SK-N-SH (cell line): ENCODE results near the gene RRP1B. TPM values are rescaled to one million over a fixed set of nuclear protein-coding genes. Genes with fewer than 3 reads are reported as not detected.
A peak's percentile ranks its signal among the peaks of the same experiment; 100 is the strongest.

ENCODE experiments used
- CTCF ChIA-PET: fragments of 300-600, 350-600 bp; formaldehyde crosslinking; extraction: SDS; loops from one replicate; lab custom pipeline; 2021; lab: Yijun Ruan, JAX
- POLR2A ChIA-PET: fragments of 350-600 bp; sonication (Branson Sonifier 250); formaldehyde crosslinking; extraction: SDS; loops from one replicate; lab custom pipeline; 2020; ENCODE audit warnings: antibody characterized with exemption, inconsistent platforms; lab: Yijun Ruan, JAX
- DNase-seq: peaks from one replicate; pipeline ENCODE4 v3.0.0; 2012
- H2AFZ ChIP-seq: fragments of 200-600 bp; sonication (generic); 2 replicates; pipeline ENCODE4 v1.8.1; 2016; ENCODE audit warnings: antibody characterized with exemption, mild to moderate bottlenecking, low read depth
- H3F3A ChIP-seq: fragments of 200-600 bp; sonication (generic); replicated peaks from 2 replicates; pipeline ENCODE3; 2016; ENCODE audit warnings: antibody characterized with exemption, mild to moderate bottlenecking; ENCODE audit not compliant: insufficient read depth
- H3K27ac ChIP-seq, 2 experiments: fragments of 200-500 bp in 1 of 2; fragments of 200-600 bp in 1 of 2; sonication (Bioruptor generic) in 1 of 2; sonication (generic), shearing (Covaris generic) in 1 of 2; 2 replicates each; pipeline versions ENCODE4 v1.5.1 to v1.6.1; 2014 to 2016; ENCODE audit warnings: low read depth in 2 of 2, inconsistent platforms in 1 of 2, low read length in 1 of 2, mild to moderate bottlenecking in 1 of 2, mixed read lengths in 1 of 2
- H3K27me3 ChIP-seq: fragments of 200-600 bp; sonication (generic), shearing (Covaris generic); 2 replicates; pipeline ENCODE4 v1.6.1; 2016; ENCODE audit warnings: mixed run types; ENCODE audit not compliant: insufficient read depth
- H3K36me3 ChIP-seq, 2 experiments: fragments of 200-500 bp in 1 of 2; fragments of 200-600 bp in 1 of 2; sonication (Bioruptor generic) in 1 of 2; sonication (generic) in 1 of 2; replicated peaks in 1 of 2; 2 replicates each; pipeline versions ENCODE3 to v1.5.1; 2014 to 2016; ENCODE audit warnings: low read length in 1 of 2, mild to moderate bottlenecking in 1 of 2; ENCODE audit not compliant: insufficient read depth in 2 of 2, control insufficient read depth in 1 of 2
- H3K4me1 ChIP-seq, 2 experiments: fragments of 200-500 bp in 1 of 2; fragments of 200-600 bp in 1 of 2; sonication (Bioruptor generic) in 1 of 2; sonication (generic), shearing (Covaris generic) in 1 of 2; 2 replicates each; pipeline versions ENCODE4 v1.5.1 to v1.6.1; 2014 to 2016; ENCODE audit warnings: low read depth in 1 of 2, low read length in 1 of 2, mixed run types in 1 of 2; ENCODE audit not compliant: insufficient read depth in 2 of 2, control insufficient read depth in 1 of 2
- H3K4me2 ChIP-seq: fragments of 200-600 bp; sonication (generic), shearing (Covaris generic); 2 replicates; pipeline ENCODE4 v1.6.1; 2017; ENCODE audit warnings: mixed run types
- H3K4me3 ChIP-seq, 2 experiments: fragments of 200-500 bp in 1 of 2; fragments of 200-600 bp in 1 of 2; sonication (Bioruptor generic) in 1 of 2; sonication (generic), shearing (Covaris generic) in 1 of 2; 2 replicates each; pipeline versions ENCODE4 v1.5.1 to v1.8.1; 2014 to 2016; ENCODE audit warnings: low read depth in 2 of 2, inconsistent platforms in 1 of 2, low read length in 1 of 2, mild to moderate bottlenecking in 1 of 2, mixed read lengths in 1 of 2, moderate library complexity in 1 of 2
- H3K79me2 ChIP-seq: fragments of 200-600 bp; sonication (generic); 2 replicates; pipeline ENCODE4 v1.8.1; 2017; ENCODE audit warnings: mild to moderate bottlenecking; ENCODE audit not compliant: insufficient read depth
- H3K9ac ChIP-seq: fragments of 200-600 bp; sonication (generic); 2 replicates; pipeline ENCODE4 v1.6.1; 2017; ENCODE audit warnings: mixed run types
- H3K9me2 ChIP-seq: fragments of 200-600 bp; sonication (generic); 2 replicates; pipeline ENCODE4 v1.6.1; 2017; ENCODE audit warnings: mixed run types
- H3K9me3 ChIP-seq: fragments of 200-600 bp; sonication (generic); 2 replicates; pipeline ENCODE4 v1.6.1; 2017; ENCODE audit warnings: mixed run types, mild to moderate bottlenecking, moderate library complexity
- H4K20me1 ChIP-seq: fragments of 200-600 bp; sonication (generic); 2 replicates; pipeline ENCODE4 v1.6.1; 2017; ENCODE audit warnings: mild to moderate bottlenecking, mixed run types; ENCODE audit not compliant: insufficient read depth
- FOXJ3 ChIP-seq: sonication (generic); formaldehyde crosslinking; IDR thresholded peaks from 2 replicates; pipeline ENCODE4 v1.5.1; 2020; ENCODE audit warnings: mild to moderate bottlenecking, missing genetic modification reagents
- GABPA ChIP-seq: IDR thresholded peaks from 2 replicates; pipeline ENCODE4 v1.4.0; 2012; ENCODE audit warnings: low read depth, mild to moderate bottlenecking
- JUND ChIP-seq: IDR thresholded peaks from 2 replicates; pipeline ENCODE4 v1.4.0; 2012
- MEF2A ChIP-seq: IDR thresholded peaks from 2 replicates; pipeline ENCODE4 v1.4.0; 2012; ENCODE audit warnings: low read depth, borderline replicate concordance
- MXI1 ChIP-seq: IDR thresholded peaks from 2 replicates; pipeline ENCODE4 v1.6.1; 2012; ENCODE audit warnings: mild to moderate bottlenecking, low read depth, low read length, improper control_type of control experiment
- NRF1 ChIP-seq: IDR thresholded peaks from 2 replicates; pipeline ENCODE4 v1.6.1; 2012; ENCODE audit warnings: low read depth, mild to moderate bottlenecking, low read length
- POLR2AphosphoS5 ChIP-seq: IDR thresholded peaks from 2 replicates; pipeline ENCODE4 v1.6.1; 2012; ENCODE audit warnings: low read depth, low read length
- RCOR1 ChIP-seq: fragments of 150-350 bp; IDR thresholded peaks from 2 replicates; pipeline ENCODE4 v1.6.1; 2017; ENCODE audit warnings: antibody characterized with exemption, low read length
- RFX5 ChIP-seq: IDR thresholded peaks from 2 replicates; pipeline ENCODE4 v1.6.1; 2012; ENCODE audit warnings: mild to moderate bottlenecking, improper control_type of control experiment, low read length
- TCF12 ChIP-seq: IDR thresholded peaks from 2 replicates; pipeline ENCODE4 v1.4.0; 2012
- TEAD4 ChIP-seq: IDR thresholded peaks from 2 replicates; pipeline ENCODE4 v1.4.0; 2012; ENCODE audit warnings: mild to moderate bottlenecking, borderline replicate concordance; ENCODE audit not compliant: insufficient read depth
- YY1 ChIP-seq: IDR thresholded peaks from 2 replicates; pipeline ENCODE4 v1.4.0; 2012; ENCODE audit warnings: low read depth, mild to moderate bottlenecking
- WGBS: methylation state at CpG from one replicate; pipeline ENCODE4 v1.1.6; 2017; ENCODE audit warnings: low lambda C conversion rate; 5-methylcytosine and 5-hydroxymethylcytosine counted together
- polyA plus RNA-seq, 3 experiments: library from polyadenylated mRNA; depleted of rRNA; stranded (reverse); fragments of >200 nt; gene quantifications; 2 replicates each; pipeline ENCODE4 v1.2.3, GENCODE V29; 2012
- TF ChIP-seq, protein P1 (sequence below): IDR thresholded peaks from 2 replicates; pipeline ENCODE4 v1.4.0; 2012; ENCODE audit warnings: low read depth, borderline replicate concordance
- TF ChIP-seq, protein P2 (sequence below): IDR thresholded peaks from 2 replicates; pipeline ENCODE4 v1.6.1; 2012; ENCODE audit warnings: mild to moderate bottlenecking, low read depth, low read length, moderate library complexity
- TF ChIP-seq, protein P3 (sequence below): IDR thresholded peaks from 2 replicates; pipeline ENCODE4; 2012
- TF ChIP-seq, protein P4 (sequence below): fragments of 150-350 bp; IDR thresholded peaks from 2 replicates; pipeline ENCODE4 v1.6.1; 2017; ENCODE audit warnings: antibody characterized with exemption, low read length, low read depth, borderline replicate concordance
- TF ChIP-seq, protein P5 (sequence below): fragments of 150-350 bp; IDR thresholded peaks from 2 replicates; pipeline ENCODE4 v1.6.1; 2016; ENCODE audit warnings: mild to moderate bottlenecking, low read depth, low read length

RRP1B gene
- polyA plus RNA-seq, 1 of the 3 experiments (the other 2 are of a cell fraction), result 10.4 TPM

DNA sequence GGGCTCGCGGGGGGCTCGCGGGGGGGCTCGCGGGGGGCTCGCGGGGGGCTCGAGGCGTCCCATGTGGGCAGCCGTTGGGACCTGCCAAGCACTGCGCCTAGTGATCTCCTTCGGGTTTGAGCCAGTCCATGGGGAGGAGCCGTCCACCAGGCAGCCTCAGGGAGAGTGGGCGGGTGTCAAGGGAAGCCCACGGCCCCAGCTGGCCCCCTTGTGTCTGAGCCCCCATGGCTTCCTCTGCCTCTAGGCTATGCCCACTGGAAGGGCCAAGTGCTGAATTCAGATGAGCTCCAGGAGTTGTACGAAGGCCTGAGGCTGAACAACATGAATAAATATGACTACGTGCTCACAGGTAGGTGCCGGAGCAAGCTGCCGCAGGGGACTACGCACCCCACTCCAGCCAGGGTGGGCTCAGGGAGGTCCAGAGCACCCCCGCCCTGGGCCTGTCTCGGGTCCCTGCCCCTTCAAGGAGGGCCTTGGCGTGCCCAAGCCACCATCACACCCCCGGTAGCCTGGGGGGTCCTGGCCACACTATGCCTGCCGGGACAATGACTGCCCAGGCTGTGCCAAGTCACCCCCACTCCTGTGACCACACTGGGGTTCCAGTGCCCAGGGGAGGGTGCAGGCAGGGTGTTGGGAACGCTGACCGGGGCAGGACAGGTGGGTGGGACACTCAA lies 82.2 kb downstream of the RRP1B start:
- no peak overlapping the region for H3K4me2 ChIP-seq

DNA sequence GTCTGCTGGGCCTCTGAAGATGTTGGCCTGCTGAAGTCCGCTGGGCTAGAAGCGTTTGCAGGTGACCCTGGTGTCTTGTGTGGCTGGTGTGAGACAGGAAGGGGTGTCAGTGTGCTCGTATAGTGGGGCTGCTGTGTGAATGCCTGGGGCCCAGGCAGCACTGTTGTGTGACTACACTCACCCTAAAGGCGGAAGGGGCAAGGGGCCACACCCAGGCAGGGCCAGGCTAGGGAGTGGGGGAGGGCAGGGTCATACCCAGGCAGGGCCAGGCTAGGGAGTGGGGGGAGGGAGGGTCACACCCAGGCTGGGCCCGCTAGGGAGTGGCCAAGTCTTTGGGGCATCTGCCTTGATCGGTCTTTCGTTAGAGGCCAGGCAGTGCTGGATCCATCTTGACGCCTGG lies 84.6 kb downstream of the RRP1B start:
- H2AFZ ChIP-seq, result no peak overlapping the region
- no peaks in the 10 kb centered on the region for H3K9me2 ChIP-seq
- H3K9me3 ChIP-seq, result no peaks in the 10 kb centered on the region
- H3K27me3 ChIP-seq, result no peaks in the 10 kb centered on the region
- no peak overlapping the region for H3K4me3 ChIP-seq
- peaks cover 11% of the 10 kb centered on the region for H3F3A ChIP-seq
- H4K20me1 ChIP-seq, result peaks cover 5% of the 10 kb centered on the region; the same call in 1 of the 2 replicates
- ChIA-PET POLR2A (no interaction called here), CTCF (no interaction called here)
- no peaks in the 10 kb centered on the region for H3K79me2 ChIP-seq
- H3K9ac ChIP-seq, result no peak overlapping the region
- no peak for DNase-seq
- peaks cover 11 to 28% of the 10 kb centered on the region in 2 experiments for H3K36me3 ChIP-seq
- H3K4me1 ChIP-seq, result peaks cover 0 to 3% of the 10 kb centered on the region in 2 experiments; a peak in 1 of 4 replicates
- no peak overlapping the region for H3K27ac ChIP-seq
- 93% methylated on average over 5 of the region's 8 CpGs for WGBS
- no peak overlapping the region for H3K4me2 ChIP-seq
- TF ChIP-seq MXI1 (no peak), MEF2A (no peak), FOXJ3 (CRISPR knock-in tag) (no peak), TCF12 (no peak), RCOR1 (no peak), RFX5 (no peak), JUND (no peak)
- TF ChIP-seq, protein P1, sequence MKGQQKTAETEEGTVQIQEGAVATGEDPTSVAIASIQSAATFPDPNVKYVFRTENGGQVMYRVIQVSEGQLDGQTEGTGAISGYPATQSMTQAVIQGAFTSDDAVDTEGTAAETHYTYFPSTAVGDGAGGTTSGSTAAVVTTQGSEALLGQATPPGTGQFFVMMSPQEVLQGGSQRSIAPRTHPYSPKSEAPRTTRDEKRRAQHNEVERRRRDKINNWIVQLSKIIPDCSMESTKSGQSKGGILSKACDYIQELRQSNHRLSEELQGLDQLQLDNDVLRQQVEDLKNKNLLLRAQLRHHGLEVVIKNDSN, result no peak
- TF ChIP-seq, protein P2, sequence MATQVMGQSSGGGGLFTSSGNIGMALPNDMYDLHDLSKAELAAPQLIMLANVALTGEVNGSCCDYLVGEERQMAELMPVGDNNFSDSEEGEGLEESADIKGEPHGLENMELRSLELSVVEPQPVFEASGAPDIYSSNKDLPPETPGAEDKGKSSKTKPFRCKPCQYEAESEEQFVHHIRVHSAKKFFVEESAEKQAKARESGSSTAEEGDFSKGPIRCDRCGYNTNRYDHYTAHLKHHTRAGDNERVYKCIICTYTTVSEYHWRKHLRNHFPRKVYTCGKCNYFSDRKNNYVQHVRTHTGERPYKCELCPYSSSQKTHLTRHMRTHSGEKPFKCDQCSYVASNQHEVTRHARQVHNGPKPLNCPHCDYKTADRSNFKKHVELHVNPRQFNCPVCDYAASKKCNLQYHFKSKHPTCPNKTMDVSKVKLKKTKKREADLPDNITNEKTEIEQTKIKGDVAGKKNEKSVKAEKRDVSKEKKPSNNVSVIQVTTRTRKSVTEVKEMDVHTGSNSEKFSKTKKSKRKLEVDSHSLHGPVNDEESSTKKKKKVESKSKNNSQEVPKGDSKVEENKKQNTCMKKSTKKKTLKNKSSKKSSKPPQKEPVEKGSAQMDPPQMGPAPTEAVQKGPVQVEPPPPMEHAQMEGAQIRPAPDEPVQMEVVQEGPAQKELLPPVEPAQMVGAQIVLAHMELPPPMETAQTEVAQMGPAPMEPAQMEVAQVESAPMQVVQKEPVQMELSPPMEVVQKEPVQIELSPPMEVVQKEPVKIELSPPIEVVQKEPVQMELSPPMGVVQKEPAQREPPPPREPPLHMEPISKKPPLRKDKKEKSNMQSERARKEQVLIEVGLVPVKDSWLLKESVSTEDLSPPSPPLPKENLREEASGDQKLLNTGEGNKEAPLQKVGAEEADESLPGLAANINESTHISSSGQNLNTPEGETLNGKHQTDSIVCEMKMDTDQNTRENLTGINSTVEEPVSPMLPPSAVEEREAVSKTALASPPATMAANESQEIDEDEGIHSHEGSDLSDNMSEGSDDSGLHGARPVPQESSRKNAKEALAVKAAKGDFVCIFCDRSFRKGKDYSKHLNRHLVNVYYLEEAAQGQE, result no peak
- TF ChIP-seq, protein P3, sequence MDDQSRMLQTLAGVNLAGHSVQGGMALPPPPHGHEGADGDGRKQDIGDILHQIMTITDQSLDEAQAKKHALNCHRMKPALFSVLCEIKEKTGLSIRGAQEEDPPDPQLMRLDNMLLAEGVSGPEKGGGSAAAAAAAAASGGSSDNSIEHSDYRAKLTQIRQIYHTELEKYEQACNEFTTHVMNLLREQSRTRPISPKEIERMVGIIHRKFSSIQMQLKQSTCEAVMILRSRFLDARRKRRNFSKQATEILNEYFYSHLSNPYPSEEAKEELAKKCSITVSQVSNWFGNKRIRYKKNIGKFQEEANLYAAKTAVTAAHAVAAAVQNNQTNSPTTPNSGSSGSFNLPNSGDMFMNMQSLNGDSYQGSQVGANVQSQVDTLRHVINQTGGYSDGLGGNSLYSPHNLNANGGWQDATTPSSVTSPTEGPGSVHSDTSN, result no peak

More for the DNA sequence above, 82.2 kb downstream of the RRP1B start:
- H3K9me3 ChIP-seq, result no peaks in the 10 kb centered on the region
- H3K9ac ChIP-seq, result no peak overlapping the region
- peaks cover 5% of the 10 kb centered on the region; the same call in 1 of the 2 replicates for H4K20me1 ChIP-seq
- peak; percentile 67 for DNase-seq
- no peak overlapping the region for H3K4me3 ChIP-seq
- CTCF ChIA-PET, result interaction anchor here (0.6 to 1.2 kb wide), 4 partner anchors 12 to 48 kb away, joined by 3 to 4 read pairs (median 4); partner anchors contain the start of gene RRP1
- H3F3A ChIP-seq, result peaks cover 11% of the 10 kb centered on the region
- POLR2A ChIA-PET, result interaction anchor here (0.7 to 2.0 kb wide), 3 partner anchors 8 to 418 kb away, joined by 4 to 10 read pairs (median 4); no protein-coding TSS in a partner anchor
- H2AFZ ChIP-seq, result no peak overlapping the region
- no peak overlapping the region for H3K27ac ChIP-seq
- WGBS, result 95% methylated on average over 7 of the region's 28 CpGs
- no peaks in the 10 kb centered on the region for H3K9me2 ChIP-seq
- peaks cover 0 to 3% of the 10 kb centered on the region in 2 experiments; a peak in 1 of 4 replicates for H3K4me1 ChIP-seq
- H3K27me3 ChIP-seq, result no peaks in the 10 kb centered on the region
- TF ChIP-seq YY1 (no peak), TEAD4 (no peak), GABPA (no peak), NRF1 (no peak), FOXJ3 (CRISPR knock-in tag) (no peak), POLR2AphosphoS5 (no peak)
- TF ChIP-seq, protein P4, sequence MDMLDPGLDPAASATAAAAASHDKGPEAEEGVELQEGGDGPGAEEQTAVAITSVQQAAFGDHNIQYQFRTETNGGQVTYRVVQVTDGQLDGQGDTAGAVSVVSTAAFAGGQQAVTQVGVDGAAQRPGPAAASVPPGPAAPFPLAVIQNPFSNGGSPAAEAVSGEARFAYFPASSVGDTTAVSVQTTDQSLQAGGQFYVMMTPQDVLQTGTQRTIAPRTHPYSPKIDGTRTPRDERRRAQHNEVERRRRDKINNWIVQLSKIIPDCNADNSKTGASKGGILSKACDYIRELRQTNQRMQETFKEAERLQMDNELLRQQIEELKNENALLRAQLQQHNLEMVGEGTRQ, result no peak
- TF ChIP-seq, protein P5, sequence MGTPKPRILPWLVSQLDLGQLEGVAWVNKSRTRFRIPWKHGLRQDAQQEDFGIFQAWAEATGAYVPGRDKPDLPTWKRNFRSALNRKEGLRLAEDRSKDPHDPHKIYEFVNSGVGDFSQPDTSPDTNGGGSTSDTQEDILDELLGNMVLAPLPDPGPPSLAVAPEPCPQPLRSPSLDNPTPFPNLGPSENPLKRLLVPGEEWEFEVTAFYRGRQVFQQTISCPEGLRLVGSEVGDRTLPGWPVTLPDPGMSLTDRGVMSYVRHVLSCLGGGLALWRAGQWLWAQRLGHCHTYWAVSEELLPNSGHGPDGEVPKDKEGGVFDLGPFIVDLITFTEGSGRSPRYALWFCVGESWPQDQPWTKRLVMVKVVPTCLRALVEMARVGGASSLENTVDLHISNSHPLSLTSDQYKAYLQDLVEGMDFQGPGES, result no peak
- TF ChIP-seq, protein P3, result no peak
- peaks cover 8 to 24% of the 10 kb centered on the region in 2 experiments for H3K36me3 ChIP-seq
- no peaks in the 10 kb centered on the region for H3K79me2 ChIP-seq
